K562 (cell line): Measurements from ENCODE around the gene ACYP2. TPM values are rescaled to one million over a fixed set of nuclear protein-coding genes. Genes with fewer than 3 reads are reported as not detected.

Source experiments
- ATAC-seq: fragments of 200-7000 bp; cut with Tn5 transposase; 3 replicates; pipeline ENCODE4 v1.9.1; 2020; ENCODE audit warnings: moderate library complexity
- BruUV-seq: library from RNA; stranded (reverse); fragments of 400-500 nt; replicated peaks from 2 replicates; lab custom pipeline; 2021; lab: Mats Ljungman, UMichigan
- CTCF ChIA-PET: fragments of 300-600 bp; formaldehyde crosslinking; extraction: SDS; loops from one replicate; lab custom pipeline; 2021; ENCODE audit warnings: low intra/inter-chr PET ratio; lab: Yijun Ruan, JAX
- POLR2A ChIA-PET: fragments of 300-600, 350-650 bp; sonication (Branson Sonifier 250); formaldehyde crosslinking; extraction: SDS; loops from one replicate; lab custom pipeline; 2021; ENCODE audit warnings: antibody characterized with exemption, inconsistent platforms; lab: Yijun Ruan, JAX
- DNase-seq, 4 experiments: peaks; one replicate each; pipeline versions ENCODE4 v3.0.0 to v3.0.0-alpha.2; 2011 to 2018; ENCODE audit warnings: low spot score in 3 of 4, mixed read lengths in 3 of 4; ENCODE audit errors: extremely low read depth in 1 of 4
- FAIRE-seq: peaks from 2 replicates; lab custom pipeline; 2011; peaks lifted over from hg19 to GRCh38; lab: Jason Lieb, UNC
- H2AFZ ChIP-seq: 2 replicates; pipeline ENCODE4 v1.6.0; 2011; ENCODE audit warnings: low read depth, low read length, control low read depth, inconsistent platforms
- H3K27ac ChIP-seq: fragments of 200-600 bp; 3 replicates; pipeline ENCODE4 v1.8.0; 2011; ENCODE audit warnings: low read depth, mild to moderate bottlenecking, control low read depth, inconsistent platforms, low read length, moderate library complexity, mixed read lengths; ENCODE audit errors: extremely low read depth
- H3K27me3 ChIP-seq, 2 experiments: fragments of 300-600 bp in 1 of 2; 2 replicates in 1 of 2; 3 replicates in 1 of 2; pipeline versions ENCODE4 v1.6.0 to v1.8.0; 2011; ENCODE audit warnings: inconsistent platforms in 2 of 2, low read length in 2 of 2, mild to moderate bottlenecking in 1 of 2, mixed read lengths in 1 of 2, moderate library complexity in 1 of 2; ENCODE audit not compliant: control insufficient read depth in 2 of 2, insufficient read depth in 2 of 2
- H3K36me3 ChIP-seq: fragments of 300-600 bp; 3 replicates; pipeline ENCODE4 v1.8.0; 2011; ENCODE audit warnings: mild to moderate bottlenecking, low read length, inconsistent platforms; ENCODE audit not compliant: control insufficient read depth, insufficient read depth
- H3K4me1 ChIP-seq, 2 experiments: fragments of 200-600 bp in 1 of 2; replicated peaks in 1 of 2; 2 replicates in 1 of 2; 3 replicates in 1 of 2; pipeline versions ENCODE4 v1.5.1 to v1.8.0; 2011; ENCODE audit warnings: inconsistent platforms in 2 of 2, low read length in 2 of 2, mild to moderate bottlenecking in 1 of 2, mixed read lengths in 1 of 2, moderate library complexity in 1 of 2; ENCODE audit not compliant: control insufficient read depth in 2 of 2, insufficient read depth in 2 of 2
- H3K4me2 ChIP-seq: 2 replicates; pipeline ENCODE4 v1.6.1; 2011; ENCODE audit warnings: low read length, control low read depth, inconsistent platforms, mixed read lengths; ENCODE audit not compliant: insufficient read depth
- H3K4me3 ChIP-seq: fragments of 200-600 bp; sonication (generic), shearing (Covaris generic); 2 replicates; pipeline ENCODE4 v1.5.1; 2016; ENCODE audit warnings: control low read depth, inconsistent platforms
- H3K79me2 ChIP-seq: fragments of 200-600 bp; 3 replicates; pipeline ENCODE4 v1.8.0; 2011; ENCODE audit warnings: low read length, inconsistent platforms; ENCODE audit not compliant: control insufficient read depth, insufficient read depth
- H3K9ac ChIP-seq, 2 experiments: 2 replicates each; pipeline versions ENCODE4 v1.6.0 to v1.6.1; 2011; ENCODE audit warnings: low read depth in 2 of 2, low read length in 2 of 2, control low read depth in 1 of 2, inconsistent platforms in 1 of 2, mild to moderate bottlenecking in 1 of 2, mixed read lengths in 1 of 2; ENCODE audit not compliant: insufficient read depth in 1 of 2
- H3K9me1 ChIP-seq: one replicate; pipeline ENCODE4 v1.6.0; 2011; ENCODE audit warnings: inconsistent platforms, mild to moderate bottlenecking, low read length, moderate library complexity; ENCODE audit not compliant: control insufficient read depth, insufficient read depth
- H3K9me3 ChIP-seq: replicated peaks from 2 replicates; pipeline ENCODE4 v1.5.1; 2011; ENCODE audit warnings: low read depth, low read length, inconsistent platforms; ENCODE audit not compliant: control insufficient read depth, insufficient read depth
- H4K20me1 ChIP-seq: replicated peaks from 2 replicates; pipeline ENCODE4 v1.6.1; 2011; ENCODE audit warnings: low read length, inconsistent platforms, mixed read lengths; ENCODE audit not compliant: control insufficient read depth, insufficient read depth
- E2F1 ChIP-seq: sonication (generic); formaldehyde crosslinking; IDR thresholded peaks from 2 replicates; pipeline ENCODE4 v1.8.1; 2023; ENCODE audit warnings: mild to moderate bottlenecking, missing genetic modification reagents, moderate library complexity
- FOSL1 ChIP-seq: fragments of 200-800 bp; sonication (Bioruptor generic); conservative IDR thresholded peaks from 2 replicates; pipeline ENCODE4 v1.6.1; 2016; ENCODE audit warnings: missing genetic modification characterization, missing compliant biosample characterization
- POLR3A ChIP-seq: IDR thresholded peaks from 2 replicates; pipeline ENCODE4 v1.6.1; 2011; ENCODE audit warnings: borderline replicate concordance, mild to moderate bottlenecking, moderate library complexity; ENCODE audit not compliant: insufficient read length, insufficient read depth; ENCODE audit errors: extremely low read depth
- RB1 ChIP-seq: fragments of 450-650 bp; IDR thresholded peaks from 2 replicates; pipeline ENCODE4 v1.6.1; 2017; ENCODE audit warnings: low read depth, mild to moderate bottlenecking
- SP2 ChIP-seq: IDR thresholded peaks from 2 replicates; pipeline ENCODE4 v1.6.1; 2011; ENCODE audit warnings: mild to moderate bottlenecking, low read depth, low read length, moderate library complexity; ENCODE audit not compliant: poor library complexity, severe bottlenecking; ENCODE audit errors: extremely low read depth
- TSC22D4 ChIP-seq: fragments of 450-650 bp; IDR thresholded peaks from 2 replicates; pipeline ENCODE4 v1.6.1; 2016; ENCODE audit warnings: missing genetic modification characterization, missing biosample characterization, control low read depth
- ZFP36 ChIP-seq: fragments of 150-350 bp; IDR thresholded peaks from 2 replicates; pipeline ENCODE4 v1.6.1; 2018; ENCODE audit warnings: low read length, low read depth; ENCODE audit not compliant: partially characterized antibody
- ZNF23 ChIP-seq: fragments of 250-450 bp; sonication (Bioruptor Pico); IDR thresholded peaks from 2 replicates; pipeline ENCODE4 v1.4.0; 2020; ENCODE audit warnings: mild to moderate bottlenecking
- WGBS: fragments of 100-300 bp; shearing (Covaris generic); methylation state at CpG from one replicate; pipeline ENCODE4 v1.1.6; 2016; ENCODE audit warnings: low coverage, mixed read lengths; ENCODE audit not compliant: insufficient coverage; ENCODE audit errors: missing lambda C conversion rate; 5-methylcytosine and 5-hydroxymethylcytosine counted together
- in situ Hi-C: fragments of 300-500 bp; cut with MboI; formaldehyde crosslinking; loops from 4 replicates; pipeline ENCODE4 v1.15.0; 2018; ENCODE audit warnings: inconsistent platforms, mixed read lengths
- intact Hi-C: fragments of 100-400 bp; cut with micrococcal nuclease; formaldehyde crosslinking; loops from 2 replicates; pipeline ENCODE4 v1.14.2; 2022
- polyA plus RNA-seq, 8 experiments: library from polyadenylated mRNA; depleted of rRNA in 4 of 8; stranded (reverse) in 5 of 8; unstranded in 3 of 8; fragments of >200 nt; fragmentation: Nextera tagmentation in 2 of 8; fragmentation: Illumina TruSeq in 1 of 8; extraction: Ambion mirVana in 2 of 8; extraction: Trizol in 1 of 8; gene quantifications; 2 replicates each; pipeline versions ENCODE4 v1.2.1 to v1.2.3, GENCODE V29; 2011 to 2014; ENCODE audit warnings: inconsistent platforms in 1 of 8, missing spikeins in 1 of 8
- total RNA-seq, 7 experiments: library from RNA; depleted of rRNA in 6 of 7; stranded (reverse); fragments of >200 nt in 6 of 7; fragmentation: Illumina TruSeq in 2 of 7; extraction: Trizol in 2 of 7; gene quantifications; 2 replicates each; pipeline versions ENCODE4 v1.2.1 to v1.2.3, GENCODE V29; 2011 to 2021; ENCODE audit warnings: low replicate concordance in 1 of 7
- TF ChIP-seq, protein P1 (sequence below): sonication (generic); IDR thresholded peaks from 2 replicates; pipeline ENCODE4 v1.6.1; 2016

ACYP2 gene
- total and polyA plus RNA-seq, 9 of the 15 experiments (the other 6 are each of a cell fraction or from before 2014, with no cell fraction given) = 1.0 to 4.1 (median 2.0) TPM

- no peak overlapping the region for H3K4me3 ChIP-seq
- in situ Hi-C loops (no loop called here), intact Hi-C loops (no loop called here)
- no peaks in the 10 kb centered on the region for H3K27me3 ChIP-seq
- FAIRE-seq = no peak
- no peaks in the 10 kb centered on the region for H3K9me1 ChIP-seq
- ChIA-PET POLR2A (no interaction called here), CTCF (no interaction called here)
- no peak for ATAC-seq
- H4K20me1 ChIP-seq = no peaks in the 10 kb centered on the region
- no peak for TF ChIP-seq RB1
- TF ChIP-seq ZFP36 = peak; percentile 62
- no peak for DNase-seq
- peaks cover 2 to 7% of the 10 kb centered on the region in 2 experiments; a peak in 4 of 5 replicates for H3K4me1 ChIP-seq
- H3K9ac ChIP-seq = no peak overlapping the region
- no peak overlapping the region for H2AFZ ChIP-seq
- no peaks in the 10 kb centered on the region for H3K9me3 ChIP-seq
- no TSS peak for BruUV-seq
- H3K4me2 ChIP-seq = no peak overlapping the region
- H3K27ac ChIP-seq = no peak overlapping the region
- H3K79me2 ChIP-seq = no peaks in the 10 kb centered on the region
- no peaks in the 10 kb centered on the region for H3K36me3 ChIP-seq
- 0% methylated on average over 1 of the region's 1 CpG for WGBS
These were observed 209.7 kb downstream of the ACYP2 start for GRCh38 chr2:54325148-54325547.

GRCh38 chr2:54329482-54330161 is 214.2 kb downstream of the ACYP2 start:
- no peak overlapping the region for H3K27ac ChIP-seq
- CTCF ChIA-PET = no interaction called here
- POLR2A ChIA-PET = interaction anchor here (0.7 to 1.5 kb wide), 3 partner anchors 12 to 373 kb away, joined by 3 to 5 read pairs (median 4); no protein-coding TSS in a partner anchor

More at GRCh38 chr2:54329482-54330161, 214.2 kb downstream of the ACYP2 start:
- Histone ChIP-seq H3K4me1 (peaks cover 8 to 10% of the 10 kb centered on the region in 2 experiments; a peak in 4 of 5 replicates), H3K36me3 (no peaks in the 10 kb centered on the region), H3K4me3 (no peak overlapping the region), H3K79me2 (no peaks in the 10 kb centered on the region), H3K9me1 (no peaks in the 10 kb centered on the region), H3K9ac (peak overlapping the region in 1 of 2 experiments; percentile 90; a peak in 1 of 4 replicates), H3K4me2 (peak overlapping the region; percentile 81), H4K20me1 (no peaks in the 10 kb centered on the region), H3K9me3 (no peaks in the 10 kb centered on the region), H2AFZ (peak overlapping the region; percentile 94), H3K27me3 (no peaks in the 10 kb centered on the region)
- WGBS = 56% methylated on average over 5 of the region's 5 CpGs
- no peak for DNase-seq
- TF ChIP-seq ZNF23 (CRISPR knock-in tag) = no peak
- TF ChIP-seq POLR3A = no peak
- TF ChIP-seq TSC22D4 (tag) = 0 out of 2 replicates have a peak, but pooled peaks have one; percentile 32
- TF ChIP-seq E2F1 (CRISPR knock-in tag) = no peak
- TF ChIP-seq, protein P1, sequence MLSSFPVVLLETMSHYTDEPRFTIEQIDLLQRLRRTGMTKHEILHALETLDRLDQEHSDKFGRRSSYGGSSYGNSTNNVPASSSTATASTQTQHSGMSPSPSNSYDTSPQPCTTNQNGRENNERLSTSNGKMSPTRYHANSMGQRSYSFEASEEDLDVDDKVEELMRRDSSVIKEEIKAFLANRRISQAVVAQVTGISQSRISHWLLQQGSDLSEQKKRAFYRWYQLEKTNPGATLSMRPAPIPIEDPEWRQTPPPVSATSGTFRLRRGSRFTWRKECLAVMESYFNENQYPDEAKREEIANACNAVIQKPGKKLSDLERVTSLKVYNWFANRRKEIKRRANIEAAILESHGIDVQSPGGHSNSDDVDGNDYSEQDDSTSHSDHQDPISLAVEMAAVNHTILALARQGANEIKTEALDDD = peak; percentile 56
- TF ChIP-seq FOSL1 (tag) = peak; percentile 26; the same call in 1 of the 2 replicates
- TF ChIP-seq SP2 = no peak
- peak; percentile 65 for FAIRE-seq
- no TSS peak for BruUV-seq
- in situ Hi-C loops (no loop called here), intact Hi-C loops (no loop called here)
- no peak for ATAC-seq
